ENCODE data around the gene S100A10.

S100A10 gene

GRCh38 chr1:152001631-152002584, 8.2 kb upstream of the S100A10 start:
- peak; percentile 84 for TF ChIP-seq CTCF (IDR thresholded peaks at IDR 0.05; ENCODE audit: borderline replicate concordance, insufficient read depth, low read depth, low read length)
- H3K4me3 ChIP-seq (ENCODE audit: low read depth, low read length), result no peak overlapping the region

GRCh38 chr1:152000964-152001630, 7.4 kb upstream of the S100A10 start:
- no peak overlapping the region for H3K4me3 ChIP-seq (ENCODE audit: low read depth, low read length)
- TF ChIP-seq CTCF (IDR thresholded peaks at IDR 0.05; ENCODE audit: borderline replicate concordance, insufficient read depth, low read depth, low read length), result no peak

GRCh38 chr1:151998611-151999362, 5.1 kb upstream of the S100A10 start:
- no peak for TF ChIP-seq CTCF (IDR thresholded peaks at IDR 0.05; ENCODE audit: borderline replicate concordance, insufficient read depth, low read depth, low read length)
- no peak overlapping the region for H3K4me3 ChIP-seq (ENCODE audit: low read depth, low read length)

- H3K4me3 ChIP-seq (ENCODE audit: low read depth, low read length), result no peak overlapping the region
- no peak for TF ChIP-seq CTCF (IDR thresholded peaks at IDR 0.05; ENCODE audit: borderline replicate concordance, insufficient read depth, low read depth, low read length)
Observed at GRCh38 chr1:151997284-151997570, 3.6 kb upstream of the S100A10 start.

GRCh38 chr1:151995774-151996173, 2.1 kb upstream of the S100A10 start:
- no peak for TF ChIP-seq CTCF (IDR thresholded peaks at IDR 0.05; ENCODE audit: borderline replicate concordance, insufficient read depth, low read depth, low read length)
- no peak overlapping the region for H3K4me3 ChIP-seq (ENCODE audit: low read depth, low read length)

GRCh38 chr1:151994956-151995355, 1.3 kb upstream of the S100A10 start:
- H3K4me3 ChIP-seq (ENCODE audit: low read depth, low read length), result no peak overlapping the region
- no peak for TF ChIP-seq CTCF (IDR thresholded peaks at IDR 0.05; ENCODE audit: borderline replicate concordance, insufficient read depth, low read depth, low read length)

All from GM12875 (cell line).